BLaER1 treated with 17β-estradiol and CSF1 and Interleukin-3, amounts not matched to agents 10 nM and 100 nM (cell line): ENCODE data around the gene FNIP2.
"Not testable (repeated sequence)": the region's sequence is repeated elsewhere in the genome, so short reads cannot be mapped to it uniquely, and the experiment has no call there.

ENCODE experiments used
- H3K27ac ChIP-seq, 11 experiments: shearing (Covaris generic); formaldehyde crosslinking; 2 replicates each; pipeline ENCODE4 v1.8.1; 2022
- H3K27me3 ChIP-seq, 11 experiments: shearing (Covaris generic); formaldehyde crosslinking; 2 replicates each; pipeline ENCODE4 v1.8.1; 2022
- H3K36me3 ChIP-seq, 11 experiments: shearing (Covaris generic); formaldehyde crosslinking; 2 replicates each; pipeline ENCODE4 v1.8.1; 2022
- H3K4me1 ChIP-seq, 10 experiments: shearing (Covaris generic); formaldehyde crosslinking; 2 replicates each; pipeline ENCODE4 v1.8.1; 2022
- H3K4me2 ChIP-seq, 11 experiments: shearing (Covaris generic); formaldehyde crosslinking; 2 replicates each; pipeline ENCODE4 v1.8.1; 2022
- H3K4me3 ChIP-seq, 10 experiments: shearing (Covaris generic); formaldehyde crosslinking; 2 replicates each; pipeline ENCODE4 v1.8.1; 2022
- H3K9ac ChIP-seq, 11 experiments: shearing (Covaris generic); formaldehyde crosslinking; 2 replicates each; pipeline ENCODE4 v1.8.1; 2022
- H3K9me3 ChIP-seq, 11 experiments: shearing (Covaris generic); formaldehyde crosslinking; replicated peaks in 1 of 11; 2 replicates each; pipeline ENCODE4 v1.8.1; 2022
- H4K20me1 ChIP-seq, 11 experiments: shearing (Covaris generic); formaldehyde crosslinking; 2 replicates each; pipeline ENCODE4 v1.8.1; 2022
- Cebpa-rat ChIP-seq, 11 experiments: shearing (Covaris generic); IDR thresholded peaks; 2 replicates each; pipeline ENCODE4 v1.8.1; 2022

Gene FNIP2

GRCh38 chr4:158758142-158758541, 10.7 kb upstream of the FNIP2 start:
- TF ChIP-seq Cebpa-rat (IDR thresholded peaks at IDR 0.05) = no peak
- H3K4me3 ChIP-seq = no peak overlapping the region
- no peak overlapping the region for H3K27ac ChIP-seq
- peaks cover 0 to 8% (median 0%) of the 10 kb centered on the region in 10 experiments; a peak in 2 of 20 replicates for H3K4me1 ChIP-seq
- peaks cover 0 to 28% (median 14%) of the 10 kb centered on the region in 11 experiments; a peak in 15 of 22 replicates for H3K9me3 ChIP-seq
- no peak overlapping the region for H3K4me2 ChIP-seq
- H3K9ac ChIP-seq = no peak overlapping the region
- H3K27me3 ChIP-seq = no peaks in the 10 kb centered on the region
- no peaks in the 10 kb centered on the region for H3K36me3 ChIP-seq
- no peaks in the 10 kb centered on the region for H4K20me1 ChIP-seq

GRCh38 chr4:158758703-158759102, 10.1 kb upstream of the FNIP2 start:
- H4K20me1 ChIP-seq = no peaks in the 10 kb centered on the region
- no peak overlapping the region for H3K4me2 ChIP-seq
- no peaks in the 10 kb centered on the region for H3K27me3 ChIP-seq
- H3K4me3 ChIP-seq = no peak overlapping the region
- H3K9ac ChIP-seq = no peak overlapping the region
- H3K36me3 ChIP-seq = no peaks in the 10 kb centered on the region
- peaks cover 0 to 8% (median 0%) of the 10 kb centered on the region in 10 experiments; a peak in 2 of 20 replicates for H3K4me1 ChIP-seq
- peaks cover 0 to 28% (median 14%) of the 10 kb centered on the region in 11 experiments; a peak in 15 of 22 replicates for H3K9me3 ChIP-seq
- no peak overlapping the region for H3K27ac ChIP-seq
- no peak for TF ChIP-seq Cebpa-rat (IDR thresholded peaks at IDR 0.05)

GRCh38 chr4:158759539-158759938, 9.3 kb upstream of the FNIP2 start:
- H3K4me1 ChIP-seq, H3K36me3 ChIP-seq, H3K27ac ChIP-seq, H3K4me3 ChIP-seq, H3K4me2 ChIP-seq, H3K27me3 ChIP-seq, H3K9ac ChIP-seq, H4K20me1 ChIP-seq: not testable (repeated sequence)
- peaks cover 0 to 28% (median 14%) of the 10 kb centered on the region in 11 experiments; a peak in 15 of 22 replicates for H3K9me3 ChIP-seq

- Histone ChIP-seq H3K27me3 (no peaks in the 10 kb centered on the region), H3K9ac (no peak overlapping the region), H3K4me1 (peaks cover 0 to 6% (median 0%) of the 10 kb centered on the region in 10 experiments; a peak in 2 of 20 replicates), H3K9me3 (peaks cover 0 to 28% (median 14%) of the 10 kb centered on the region in 11 experiments; a peak in 15 of 22 replicates), H3K4me2 (no peak overlapping the region), H3K36me3 (no peaks in the 10 kb centered on the region), H4K20me1 (no peaks in the 10 kb centered on the region), H3K4me3 (no peak overlapping the region), H3K27ac (no peak overlapping the region)
- no peak for TF ChIP-seq Cebpa-rat (IDR thresholded peaks at IDR 0.05)
These were observed 8.0 kb upstream of the FNIP2 start for GRCh38 chr4:158760866-158761265.

- no peak for TF ChIP-seq Cebpa-rat (IDR thresholded peaks at IDR 0.05)
- Histone ChIP-seq H3K9me3 (peaks cover 0 to 17% (median 10%) of the 10 kb centered on the region in 11 experiments; a peak in 11 of 22 replicates), H3K4me1 (peaks cover 0 to 16% (median 3%) of the 10 kb centered on the region in 10 experiments; a peak in 12 of 20 replicates), H3K36me3 (no peaks in the 10 kb centered on the region), H4K20me1 (no peaks in the 10 kb centered on the region), H3K27me3 (no peaks in the 10 kb centered on the region), H3K9ac (no peak overlapping the region), H3K4me2 (no peak overlapping the region), H3K27ac (no peak overlapping the region), H3K4me3 (no peak overlapping the region)
These were observed 6.3 kb upstream of the FNIP2 start for GRCh38 chr4:158762553-158762952.

- H3K4me3 ChIP-seq = no peak overlapping the region
- peaks cover 0 to 25% (median 10%) of the 10 kb centered on the region in 10 experiments; a peak in 16 of 20 replicates for H3K4me1 ChIP-seq
- no peak overlapping the region for H3K9ac ChIP-seq
- H3K27me3 ChIP-seq = no peaks in the 10 kb centered on the region
- H3K27ac ChIP-seq = no peak overlapping the region
- H3K9me3 ChIP-seq = peaks cover 0 to 12% (median 10%) of the 10 kb centered on the region in 11 experiments; a peak in 9 of 22 replicates
- H3K36me3 ChIP-seq = no peaks in the 10 kb centered on the region
- no peak overlapping the region for H3K4me2 ChIP-seq
- TF ChIP-seq Cebpa-rat (IDR thresholded peaks at IDR 0.05) = no peak
- H4K20me1 ChIP-seq = no peaks in the 10 kb centered on the region
These were observed 5.4 kb upstream of the FNIP2 start for GRCh38 chr4:158763462-158763861.

- peaks cover 0 to 19% (median 0%) of the 10 kb centered on the region in 11 experiments; a peak in 6 of 22 replicates for H4K20me1 ChIP-seq
- no peak overlapping the region for H3K9ac ChIP-seq
- H3K4me1 ChIP-seq = peaks cover 10 to 44% (median 24%) of the 10 kb centered on the region in 10 experiments; a peak in 19 of 20 replicates
- no peak overlapping the region for H3K4me3 ChIP-seq
- no peaks in the 10 kb centered on the region for H3K9me3 ChIP-seq
- H3K36me3 ChIP-seq = no peaks in the 10 kb centered on the region
- TF ChIP-seq Cebpa-rat (IDR thresholded peaks at IDR 0.05) = no peak
- peak overlapping the region in 2 of 11 experiments; percentile 31 to 91; a peak in 1 of 22 replicates for H3K27ac ChIP-seq
- H3K4me2 ChIP-seq = peak overlapping the region in 3 of 11 experiments; percentile 87 to 95 (median 93); a peak in 7 of 22 replicates
- H3K27me3 ChIP-seq = no peaks in the 10 kb centered on the region
These were observed 2.3 kb upstream of the FNIP2 start for GRCh38 chr4:158766434-158767044.

- TF ChIP-seq Cebpa-rat (IDR thresholded peaks at IDR 0.05) = no peak
- H3K4me2 ChIP-seq = peak overlapping the region in 10 of 11 experiments; percentile 87 to 95 (median 91); a peak in 16 of 22 replicates
These were observed 1.4 kb upstream of the FNIP2 start for GRCh38 chr4:158767451-158767850.

GRCh38 chr4:158769175-158769921, 522 bp downstream of the FNIP2 start:
- Histone ChIP-seq H4K20me1 (peaks cover 0 to 46% (median 0%) of the 10 kb centered on the region in 11 experiments; a peak in 7 of 22 replicates), H3K9ac (peak overlapping the region; percentile 88 to 96 (median 90)), H3K27me3 (no peaks in the 10 kb centered on the region), H3K27ac (peak overlapping the region; percentile 80 to 91 (median 86)), H3K4me1 (peaks cover 10 to 65% (median 24%) of the 10 kb centered on the region in 10 experiments; a peak in 19 of 20 replicates), H3K4me3 (peak overlapping the region; percentile 89 to 96 (median 92)), H3K4me2 (peak overlapping the region; percentile 87 to 95 (median 92)), H3K9me3 (no peaks in the 10 kb centered on the region), H3K36me3 (no peaks in the 10 kb centered on the region)
- TF ChIP-seq Cebpa-rat (IDR thresholded peaks at IDR 0.05) = no peak

More at GRCh38 chr4:158767451-158767850, 1.4 kb upstream of the FNIP2 start:
- H3K36me3 ChIP-seq = no peaks in the 10 kb centered on the region
- peaks cover 10 to 51% (median 24%) of the 10 kb centered on the region in 10 experiments; a peak in 19 of 20 replicates for H3K4me1 ChIP-seq
- H3K9ac ChIP-seq = no peak overlapping the region
- H3K27ac ChIP-seq = 0 out of 22 replicates have a peak overlapping the region, but pooled peaks of 1 of the 11 experiments have one; percentile 91
- H3K4me3 ChIP-seq = no peak overlapping the region
- H4K20me1 ChIP-seq = peaks cover 0 to 29% (median 0%) of the 10 kb centered on the region in 11 experiments; a peak in 7 of 22 replicates
- no peaks in the 10 kb centered on the region for H3K27me3 ChIP-seq
- H3K9me3 ChIP-seq = no peaks in the 10 kb centered on the region
